HG03066 (cell line): ENCODE results near the gene ALDH1L1.

ENCODE experiments used
- ATAC-seq: cut with Tn5 transposase; IDR thresholded peaks from one replicate; pipeline ENCODE4 v1.9.1; 2021; ENCODE audit warnings: low read depth; ENCODE audit not compliant: unreplicated experiment

ALDH1L1 gene

GRCh38 chr3:126135406-126136076, 44.8 kb downstream of the ALDH1L1 start:
- no peak for ATAC-seq

GRCh38 chr3:126135071-126135405, 45.3 kb downstream of the ALDH1L1 start:
- ATAC-seq = no peak

- ATAC-seq = no peak
Measured at GRCh38 chr3:126134219-126134975, 46.0 kb downstream of the ALDH1L1 start.

GRCh38 chr3:126133606-126134005, 46.8 kb downstream of the ALDH1L1 start:
- ATAC-seq = no peak

- no peak for ATAC-seq
Measured at GRCh38 chr3:126132751-126133511, 47.5 kb downstream of the ALDH1L1 start.

- no peak for ATAC-seq
Measured at GRCh38 chr3:126131881-126132750, 48.3 kb downstream of the ALDH1L1 start.

- no peak for ATAC-seq
Measured at GRCh38 chr3:126130981-126131745, 49.2 kb downstream of the ALDH1L1 start.

GRCh38 chr3:126130081-126130855, 50.1 kb downstream of the ALDH1L1 start:
- no peak for ATAC-seq

GRCh38 chr3:126129398-126129891, 50.9 kb downstream of the ALDH1L1 start:
- no peak for ATAC-seq

GRCh38 chr3:126128504-126129397, 51.6 kb downstream of the ALDH1L1 start:
- ATAC-seq = no peak

GRCh38 chr3:126127904-126128303, 52.5 kb downstream of the ALDH1L1 start:
- no peak for ATAC-seq

- ATAC-seq = no peak
Measured at GRCh38 chr3:126127452-126127851, 52.9 kb downstream of the ALDH1L1 start.

GRCh38 chr3:126126811-126127431, 53.5 kb downstream of the ALDH1L1 start:
- no peak for ATAC-seq

- no peak for ATAC-seq
Measured at GRCh38 chr3:126126286-126126685, 54.1 kb downstream of the ALDH1L1 start.

- no peak for ATAC-seq
Measured at GRCh38 chr3:126125781-126126251, 54.6 kb downstream of the ALDH1L1 start.

GRCh38 chr3:126125341-126125740, 55.0 kb downstream of the ALDH1L1 start:
- ATAC-seq = no peak

- ATAC-seq = no peak
Measured at GRCh38 chr3:126124896-126125295, 55.5 kb downstream of the ALDH1L1 start.
